Fibroblast of skin of back (primary cell): Measurements from ENCODE around the gene DAAM2. TPM values are rescaled to one million over a fixed set of nuclear protein-coding genes. Genes with fewer than 3 reads are reported as not detected.

Experiments used
- DNase-seq: peaks from one replicate; pipeline ENCODE4 v3.0.0-alpha.2; 2013
- polyA plus RNA-seq, 2 experiments: library from polyadenylated mRNA; unstranded; fragments of 120-200 nt; gene quantifications; one replicate each; pipeline ENCODE4 v1.2.1, GENCODE V29; 2013; ENCODE audit not compliant: insufficient read length in 2 of 2

The DAAM2 gene
- 85.7 TPM for polyA plus RNA-seq (2013, experiment 1 of 2; ENCODE audit: insufficient read length)
- polyA plus RNA-seq (2013, experiment 2 of 2; ENCODE audit: insufficient read length): 152 TPM

DNA sequence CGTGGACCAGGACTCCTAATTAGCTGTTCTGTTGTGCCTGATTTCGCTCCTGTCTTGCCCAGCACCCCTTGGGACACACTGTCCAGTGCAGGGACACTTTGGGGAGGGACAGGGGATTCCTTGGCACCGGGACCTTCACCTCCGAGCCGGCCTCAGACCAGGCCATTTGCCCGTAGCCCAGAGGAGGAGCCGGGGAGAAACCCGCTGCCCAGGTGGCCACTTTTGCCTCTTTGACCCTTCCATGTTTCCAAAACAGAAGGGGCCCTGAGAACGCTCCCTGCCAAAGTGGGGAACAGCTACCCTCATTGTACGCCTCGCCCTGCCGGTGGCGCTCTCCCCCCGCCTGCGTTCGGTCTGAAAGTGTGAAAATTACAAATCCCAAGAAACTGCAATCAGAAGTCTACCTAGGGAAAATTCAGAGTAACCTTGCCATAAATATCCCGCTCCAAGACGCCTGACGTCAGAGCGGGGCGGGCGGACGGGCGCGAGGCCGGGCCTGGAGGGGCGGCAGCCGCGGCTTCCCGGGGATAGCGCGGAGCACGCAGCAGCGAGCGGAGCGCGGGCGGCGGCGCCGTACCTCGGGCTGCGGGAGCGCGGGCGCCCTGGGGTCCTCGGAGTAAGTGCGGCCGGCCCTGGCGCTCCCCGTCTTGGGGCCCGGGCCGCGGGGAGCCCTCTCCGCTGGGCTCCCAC lies at the start of gene DAAM2:
Gene DAAM2 (plus strand): TSS at position 527 of the 690 bp plus-strand sequence. CDS start 63,927 bp downstream, outside the sequence.
- DNase-seq: peak; percentile 72

DNA sequence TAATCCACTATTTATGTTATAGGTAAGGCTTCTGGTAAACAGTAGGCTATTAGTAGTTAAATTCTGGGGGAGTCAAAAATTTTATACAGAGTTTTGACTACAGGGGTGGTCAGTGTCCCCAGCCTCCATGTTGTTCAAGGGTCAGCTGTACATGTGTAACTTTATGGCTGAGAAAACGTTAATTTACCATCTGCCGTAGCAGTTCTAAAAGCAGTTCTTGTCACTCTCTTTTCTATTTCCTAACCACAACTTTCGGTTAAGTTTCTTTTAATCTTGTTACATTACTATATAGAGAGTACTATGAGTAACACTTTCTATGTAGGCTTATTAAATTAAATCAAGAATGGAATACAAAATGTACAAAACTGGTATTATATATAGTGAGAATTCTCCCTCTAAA lies 45.4 kb upstream of the DAAM2 start:
- DNase-seq: no peak

DNA sequence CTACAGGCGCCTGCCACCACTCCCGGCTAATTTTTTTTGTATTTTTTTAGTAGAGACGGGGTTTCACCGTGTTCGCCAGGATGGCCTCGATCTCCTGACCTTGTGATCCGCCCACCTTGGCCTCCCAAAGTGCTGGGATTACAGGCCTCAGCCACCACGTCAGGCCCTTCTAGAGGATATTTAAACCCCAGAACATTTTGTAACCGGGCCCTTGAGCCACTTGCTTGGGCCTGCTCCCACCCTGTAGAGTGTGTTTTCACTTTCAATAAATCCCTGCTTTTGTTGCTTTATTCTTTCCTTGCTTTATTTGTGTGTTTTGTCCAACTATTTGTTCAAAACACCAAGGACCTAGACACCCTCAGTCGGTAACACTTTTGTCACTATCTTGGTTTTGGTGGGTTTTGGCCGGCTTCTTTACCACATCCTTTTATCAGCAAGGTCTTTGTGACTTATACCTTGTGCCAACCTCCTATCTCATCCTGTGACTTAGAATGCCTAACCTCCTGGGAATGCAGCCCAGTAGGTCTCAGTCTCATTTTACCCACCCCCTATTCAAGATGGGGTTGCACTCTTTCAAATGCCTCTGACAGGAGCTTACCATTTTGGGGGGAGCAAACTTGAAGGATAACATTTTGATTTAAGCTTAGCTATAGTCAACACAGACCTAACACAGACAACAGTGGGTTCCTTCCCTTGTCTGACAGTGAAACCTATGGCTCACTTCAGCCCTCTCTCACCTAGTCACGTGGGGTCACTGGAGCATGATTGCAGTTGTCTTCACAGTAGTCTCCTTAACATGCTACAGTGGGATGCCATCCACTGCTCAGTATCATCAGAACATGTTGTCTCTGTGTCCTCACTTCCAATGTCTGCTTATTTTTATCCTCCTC lies 39.1 kb upstream of the DAAM2 start:
- no peak for DNase-seq

DNA sequence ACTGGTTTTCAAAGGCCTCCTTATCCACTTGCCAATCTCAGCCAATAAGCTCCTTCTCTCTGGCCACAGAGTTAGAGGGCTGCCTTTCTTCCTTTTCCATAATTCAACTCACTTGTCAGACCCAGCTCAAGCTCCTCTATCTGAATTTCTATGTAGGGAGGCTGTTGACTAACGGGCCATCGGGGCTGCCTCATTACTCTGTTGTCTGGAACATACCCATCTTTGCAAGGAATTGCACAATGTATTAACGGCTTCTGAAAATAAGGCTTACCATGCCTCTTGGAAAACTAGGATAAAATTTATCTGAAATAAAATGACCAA lies 38.5 kb upstream of the DAAM2 start:
- no peak for DNase-seq

DNA sequence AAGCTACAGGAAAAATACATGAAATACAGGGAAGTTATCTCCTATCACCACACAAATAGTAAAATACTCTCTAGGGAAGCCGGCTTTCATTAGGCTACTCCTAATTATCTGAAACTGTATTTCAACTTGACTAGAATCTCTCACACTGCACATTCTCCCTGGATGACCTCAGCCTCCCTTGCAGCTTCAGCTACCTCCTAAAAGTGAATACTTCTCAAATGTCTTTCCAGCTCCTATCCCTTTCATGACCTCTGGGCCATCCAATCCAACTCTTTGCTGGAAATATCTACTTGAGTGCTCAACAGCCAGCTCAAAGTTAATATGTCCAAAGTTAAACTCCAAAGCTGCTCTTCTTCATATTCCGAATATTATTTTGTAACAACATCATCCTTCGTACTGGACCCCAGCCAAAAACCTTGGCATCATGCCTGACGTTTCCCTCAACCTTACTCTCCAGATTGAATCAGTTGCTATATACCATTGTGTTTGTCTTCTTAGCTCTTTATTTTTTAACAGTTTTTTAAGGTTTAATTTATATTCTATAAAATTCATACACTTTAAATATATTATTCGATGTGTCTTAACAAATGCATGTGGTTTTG lies 37.6 kb upstream of the DAAM2 start:
- no peak for DNase-seq

DNA sequence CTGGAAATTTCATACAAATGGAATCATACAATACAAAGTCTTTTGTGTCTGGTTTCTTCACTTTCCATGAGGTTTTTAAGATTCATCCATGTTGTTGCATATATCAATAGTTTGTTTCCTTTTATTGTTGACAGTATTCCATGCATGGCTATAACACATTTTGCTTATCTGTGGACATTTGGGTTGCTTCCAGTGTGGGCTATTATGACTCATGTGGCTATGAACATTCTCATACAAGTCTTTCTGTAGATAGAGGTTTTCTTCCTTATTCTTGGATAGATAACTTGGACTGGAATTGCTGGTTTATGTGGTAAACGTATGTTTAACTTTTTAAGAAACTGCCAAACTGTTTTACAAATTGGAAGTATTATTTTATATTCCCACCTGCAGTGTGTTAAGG lies 36.9 kb upstream of the DAAM2 start:
- DNase-seq: peak; percentile 47

DNA sequence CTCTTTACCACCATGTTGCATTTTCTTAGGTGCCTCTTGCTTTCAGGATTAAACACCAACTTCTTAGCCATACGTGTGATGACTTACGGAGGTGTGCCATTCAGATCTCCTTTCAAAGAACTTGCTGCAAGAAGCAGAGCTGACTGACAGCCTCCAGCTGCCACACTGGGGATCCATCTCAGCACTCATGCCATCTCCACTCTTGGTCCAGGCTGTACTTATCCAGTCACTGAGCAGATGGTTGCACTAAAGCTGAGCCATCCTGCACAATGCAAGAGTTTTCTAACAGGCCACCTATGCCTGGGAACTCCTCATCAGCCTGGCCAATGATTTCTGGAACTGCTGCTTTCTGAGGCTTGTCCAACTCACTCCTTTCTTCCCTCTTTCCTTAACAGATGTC lies 35.6 kb upstream of the DAAM2 start:
- no peak for DNase-seq

DNA sequence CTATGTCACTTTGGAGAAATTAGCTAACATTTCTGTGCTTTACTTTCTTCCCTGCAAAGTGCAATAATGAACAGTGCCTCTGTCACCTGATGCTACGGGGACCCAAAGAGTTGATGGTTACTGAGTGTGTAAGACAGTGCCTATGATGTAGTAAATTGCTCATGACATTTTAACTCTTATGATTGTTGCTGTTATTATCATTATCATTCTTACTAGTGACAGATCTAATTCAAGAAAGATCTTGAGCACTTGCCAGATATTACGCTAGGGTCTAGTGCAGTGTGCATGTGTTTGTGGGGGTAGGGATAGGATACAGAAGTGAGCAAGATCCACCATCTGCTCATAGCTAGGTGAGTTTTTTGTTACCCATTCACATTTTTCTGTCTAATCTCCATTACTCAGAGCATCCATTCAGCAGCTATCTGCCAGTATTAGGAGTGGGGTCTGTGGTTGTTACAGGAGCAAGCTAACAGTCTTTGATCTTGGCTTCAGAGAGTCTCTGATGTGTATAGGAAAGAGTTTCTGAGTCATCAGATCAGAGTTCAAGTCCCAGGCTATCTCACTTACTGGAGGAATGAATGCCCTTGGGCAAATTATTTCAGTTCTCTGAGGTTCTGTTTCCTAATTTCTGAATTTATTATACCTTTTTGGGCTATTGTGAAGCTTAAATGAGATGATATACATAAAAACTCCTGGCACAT lies 33.1 kb upstream of the DAAM2 start:
- no peak for DNase-seq

DNA sequence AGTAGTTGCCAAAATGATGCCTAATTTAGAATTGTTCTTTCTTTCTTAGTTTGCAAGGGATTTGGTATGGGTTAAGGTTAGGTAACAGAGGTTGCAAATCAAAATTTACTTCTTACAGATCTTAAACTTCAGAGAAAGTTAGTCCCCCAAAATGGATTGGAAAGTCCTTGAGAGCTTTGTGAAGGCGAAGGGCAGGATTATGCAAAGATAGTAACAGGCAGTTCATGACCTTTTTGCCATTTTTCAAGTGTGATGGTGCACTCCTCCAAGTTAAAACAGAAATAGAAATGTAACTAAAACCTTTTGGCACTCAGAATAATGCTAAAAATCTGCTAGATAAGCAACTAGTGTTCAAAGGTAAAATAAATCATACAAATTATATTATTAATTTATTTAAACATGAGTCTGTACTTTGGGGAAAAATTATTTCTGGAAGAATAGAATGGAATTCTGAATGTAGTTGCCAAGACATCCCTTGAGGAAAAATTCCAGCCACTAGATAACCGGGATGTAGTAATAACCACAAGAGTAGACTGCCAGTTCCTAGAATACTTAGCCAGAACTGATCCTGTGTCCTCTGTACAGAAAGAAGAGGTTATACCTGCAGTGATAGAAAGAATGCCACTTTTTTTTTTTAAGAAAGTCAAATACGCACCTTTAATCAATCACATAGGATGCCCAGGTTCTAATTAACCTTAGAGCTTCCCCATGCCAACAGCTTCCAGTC lies 31.8 kb upstream of the DAAM2 start:
- peak; percentile 24 for DNase-seq

DNA sequence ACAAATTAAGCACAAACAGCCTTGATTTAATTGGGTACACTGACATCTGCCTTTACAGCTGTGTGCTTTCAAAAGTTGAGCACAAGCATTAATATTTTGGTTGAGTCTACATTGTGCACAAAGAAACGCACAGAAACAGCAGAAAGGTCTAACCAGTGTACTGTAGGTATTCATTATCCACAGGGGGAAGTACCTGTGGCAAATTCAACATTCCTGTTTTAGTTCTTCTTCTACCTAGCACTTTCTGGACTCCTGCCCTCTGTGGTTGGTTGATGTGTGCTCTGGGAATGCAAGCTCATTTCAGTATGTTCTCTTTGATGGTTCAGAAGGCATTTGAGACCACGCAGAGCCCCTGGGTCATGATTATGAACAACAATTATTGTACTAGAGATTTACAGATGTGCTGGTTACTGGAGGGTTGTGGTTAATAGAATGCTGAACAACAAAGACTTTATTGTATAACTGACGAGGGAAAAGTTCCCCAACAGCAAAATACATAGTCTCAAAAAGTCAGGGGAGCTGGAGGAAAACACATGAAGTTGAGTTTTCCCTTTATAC lies 26.6 kb upstream of the DAAM2 start:
- DNase-seq: no peak

DNA sequence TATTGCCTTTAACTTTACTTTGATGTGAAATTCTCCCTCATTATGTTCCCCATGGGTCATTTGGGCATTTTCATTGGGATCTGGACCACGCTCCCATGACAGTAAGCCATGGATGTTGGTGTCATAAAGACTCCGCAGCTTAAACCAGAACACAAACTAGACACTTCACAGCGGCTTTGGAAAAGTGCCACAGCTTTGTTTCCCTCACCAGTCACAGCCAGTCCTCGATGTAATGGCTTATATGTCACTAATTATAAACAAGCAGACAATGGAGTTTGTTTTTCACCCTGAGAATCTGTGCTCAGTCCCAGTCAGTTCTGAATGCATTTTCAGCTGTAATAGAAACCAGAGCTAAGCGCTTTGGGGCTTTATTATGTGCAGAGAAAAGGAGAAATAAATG lies 23.2 kb upstream of the DAAM2 start:
- DNase-seq: no peak

DNA sequence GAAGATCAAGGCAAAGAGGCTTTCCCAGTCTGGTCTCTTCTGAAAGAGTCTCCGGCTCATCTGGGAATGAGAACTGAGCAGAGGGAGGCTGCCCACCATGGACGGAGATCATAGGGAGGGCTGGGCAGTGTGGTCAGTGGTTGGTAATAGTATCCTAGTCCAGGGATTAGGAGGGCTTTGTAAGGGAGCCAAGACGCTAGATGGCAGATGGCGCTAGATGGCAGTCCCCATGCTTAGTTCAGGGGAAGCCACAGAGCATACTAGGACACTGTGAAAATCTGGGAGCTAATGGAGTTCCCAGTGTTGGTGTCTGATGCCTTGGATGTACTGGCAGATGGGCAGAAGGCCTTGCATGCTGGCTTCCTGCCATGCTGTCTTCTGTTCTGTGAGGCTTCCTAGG lies 21.7 kb upstream of the DAAM2 start:
- no peak for DNase-seq

DNA sequence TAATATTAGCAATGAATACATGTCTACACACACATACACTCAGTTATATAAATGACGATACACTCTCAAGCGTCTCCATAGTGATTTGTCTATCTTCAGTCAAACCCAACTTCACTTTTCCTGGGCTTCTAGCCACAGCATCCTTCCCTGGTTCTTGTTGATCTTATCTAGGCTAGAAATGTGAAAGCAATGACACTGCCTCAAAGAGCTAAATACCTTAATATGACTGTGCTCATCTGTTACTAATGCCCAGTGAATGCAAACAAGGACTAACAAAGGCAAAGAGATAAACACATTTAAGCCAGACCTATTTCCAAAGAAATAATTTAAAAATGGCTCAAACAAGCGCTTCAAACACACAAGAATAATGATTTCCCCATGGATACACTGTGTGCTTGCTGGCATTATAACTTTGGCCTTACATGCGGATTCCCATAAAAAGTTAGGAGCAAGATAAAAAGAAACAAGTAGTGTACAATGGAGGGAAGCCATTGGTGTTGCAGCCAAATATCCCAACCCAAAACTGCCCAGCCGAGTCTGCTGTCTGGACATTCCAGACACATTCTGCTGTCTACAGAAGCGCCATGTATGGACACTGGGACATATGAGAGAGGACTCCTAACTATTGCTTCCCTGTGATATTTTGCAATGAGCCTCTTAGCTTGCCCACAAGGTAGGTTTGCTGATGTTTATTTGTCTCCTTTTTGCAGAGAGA lies 19.5 kb upstream of the DAAM2 start:
- peak; percentile 77 for DNase-seq

DNA sequence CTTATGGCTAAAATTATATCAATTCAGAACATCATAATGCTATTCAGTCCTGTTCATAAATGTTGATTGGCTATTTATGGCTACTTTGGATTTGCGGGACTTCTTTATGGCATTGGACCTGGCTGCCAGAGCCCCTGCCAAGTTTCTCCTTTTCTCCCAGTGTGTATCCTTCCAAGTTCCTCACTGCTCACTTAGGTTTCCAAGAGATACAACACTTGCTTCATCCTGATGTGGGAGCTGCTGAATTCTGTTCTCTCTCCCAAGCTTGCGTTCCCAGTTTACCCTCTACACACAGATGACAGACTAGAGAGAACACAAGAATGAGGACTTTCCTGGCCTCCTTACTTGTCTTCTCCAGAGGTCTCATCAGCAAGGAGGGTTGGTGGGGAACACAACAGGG lies 18.4 kb upstream of the DAAM2 start:
- no peak for DNase-seq

DNA sequence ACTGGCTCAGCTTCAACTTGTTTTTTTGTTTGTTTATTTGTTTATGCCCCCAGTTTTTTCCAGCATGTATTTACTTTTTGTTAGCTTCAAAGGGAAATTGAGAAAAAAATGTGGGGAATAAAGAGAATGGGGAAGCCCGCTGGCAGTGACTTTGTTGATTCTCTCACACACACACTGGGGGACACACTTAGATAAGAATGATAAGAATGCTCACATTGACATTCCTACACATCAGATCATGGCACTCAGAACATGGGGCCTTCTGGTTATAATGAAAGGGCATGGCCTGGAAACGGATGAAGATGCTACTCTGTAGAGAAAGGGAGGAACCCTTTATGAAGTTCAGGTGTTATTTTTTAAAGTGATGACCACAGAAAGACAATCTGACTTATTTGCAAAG lies 15.6 kb upstream of the DAAM2 start:
- DNase-seq: peak; percentile 59

DNA sequence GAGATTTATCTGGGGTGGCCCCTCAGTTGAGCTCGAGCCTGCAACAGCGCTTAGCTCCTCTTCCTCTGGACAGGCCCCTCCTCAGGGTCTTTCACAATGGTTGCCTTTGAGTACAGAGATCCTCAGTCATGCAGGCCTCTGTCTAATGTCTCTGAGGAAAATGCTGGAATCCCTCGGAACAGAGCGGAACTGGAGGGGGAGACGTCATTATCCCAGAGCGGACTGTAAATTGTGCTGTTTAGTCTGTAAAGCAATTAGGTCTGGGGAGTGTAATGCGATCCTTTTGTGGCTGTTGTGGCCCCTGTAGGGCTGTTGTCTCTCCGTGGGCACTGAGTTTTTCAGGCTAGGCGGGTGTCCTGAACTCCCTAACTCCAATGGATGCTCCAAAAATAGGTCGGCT lies 15.0 kb upstream of the DAAM2 start:
- DNase-seq: no peak

DNA sequence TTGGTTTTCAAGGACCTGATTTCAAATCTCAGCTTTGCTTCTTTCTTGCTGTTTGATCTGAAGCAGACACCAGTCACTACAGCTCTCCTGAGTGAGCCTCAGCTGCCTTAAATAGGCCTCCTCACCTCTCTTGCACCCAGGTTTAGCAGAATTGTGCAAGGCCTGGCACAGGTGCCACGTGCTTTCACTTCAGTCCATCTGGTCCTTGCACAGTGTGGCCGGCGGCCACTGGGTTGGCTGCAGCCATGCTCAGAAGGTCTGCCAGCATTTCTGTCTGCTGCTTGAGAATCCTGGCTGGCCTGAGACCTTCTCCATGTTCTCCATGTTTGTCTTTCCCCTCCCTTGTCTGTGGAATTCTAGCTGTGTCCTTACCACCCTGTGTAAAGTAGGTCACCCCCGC lies 14.5 kb upstream of the DAAM2 start:
- DNase-seq: no peak

DNA sequence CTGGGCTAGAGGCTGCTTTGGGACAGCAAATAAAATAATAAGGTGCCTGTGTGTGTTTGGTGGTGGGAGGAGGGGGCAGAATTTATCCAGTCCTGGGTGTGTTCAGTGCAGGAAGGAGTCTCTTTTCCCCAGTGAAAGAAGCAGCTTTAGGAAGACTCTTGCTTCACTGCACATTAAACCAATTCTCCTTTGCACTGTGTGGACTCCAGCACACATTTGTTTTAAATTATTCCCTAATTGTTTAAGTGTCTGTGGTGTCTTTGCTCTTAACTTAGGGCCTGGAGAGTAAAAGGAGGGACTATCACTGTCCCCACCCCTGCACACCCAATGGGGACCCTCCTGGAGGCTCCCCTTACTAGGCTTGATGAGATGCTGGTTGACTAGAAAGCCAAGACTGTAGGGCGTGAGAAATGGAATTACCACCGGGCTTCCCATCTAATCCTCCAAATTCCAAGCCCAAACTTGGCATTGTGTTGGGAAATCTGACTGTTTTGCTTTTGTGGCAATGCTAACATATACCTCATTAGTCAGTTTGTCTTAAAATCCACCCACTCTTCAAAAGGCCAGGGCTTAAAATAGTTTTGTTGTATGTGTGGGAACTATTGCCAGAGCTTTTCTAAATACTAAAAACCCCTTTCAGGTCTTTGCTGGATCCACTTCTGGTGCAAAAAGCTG lies 13.5 kb upstream of the DAAM2 start:
- peak; percentile 82 for DNase-seq

DNA sequence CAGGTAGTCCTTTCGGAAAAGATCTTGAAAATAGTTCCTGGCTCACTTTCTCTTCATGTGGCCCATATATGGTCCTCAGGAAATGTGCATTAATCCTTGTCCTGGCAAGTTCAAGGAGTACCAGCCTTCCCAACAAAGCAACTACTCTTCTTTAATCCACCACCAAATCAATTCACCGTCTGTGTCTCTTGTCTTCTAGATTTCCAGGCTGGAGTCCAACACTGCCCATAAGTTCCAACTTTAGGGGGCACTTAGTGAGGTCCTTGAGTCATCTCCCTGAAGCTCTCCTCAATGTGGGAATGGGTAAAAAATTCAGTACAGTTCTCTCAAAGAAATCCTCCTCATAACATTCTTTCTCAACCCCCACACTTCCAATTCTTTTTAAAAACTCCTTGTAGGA lies 6.9 kb upstream of the DAAM2 start:
- DNase-seq: peak; percentile 45

DNA sequence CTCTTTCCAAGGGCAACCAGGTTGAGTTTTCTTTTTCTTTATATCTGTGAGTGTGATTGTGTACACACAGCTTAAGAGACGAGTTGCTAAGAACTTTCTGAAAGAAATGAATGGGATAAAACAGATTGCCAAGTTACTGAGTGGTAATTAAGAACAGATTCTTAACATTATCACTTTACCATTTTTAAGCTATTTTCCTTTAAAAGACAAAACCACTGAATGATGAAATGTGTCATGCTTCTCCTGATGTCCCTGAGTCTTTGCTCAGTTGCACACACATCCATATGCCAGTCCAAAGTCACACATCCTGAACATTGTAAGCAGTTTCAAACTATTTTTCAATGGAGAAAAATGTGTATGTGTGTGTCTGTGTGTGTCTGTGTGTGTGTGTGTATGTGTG lies 5.5 kb upstream of the DAAM2 start:
- no peak for DNase-seq

DNA sequence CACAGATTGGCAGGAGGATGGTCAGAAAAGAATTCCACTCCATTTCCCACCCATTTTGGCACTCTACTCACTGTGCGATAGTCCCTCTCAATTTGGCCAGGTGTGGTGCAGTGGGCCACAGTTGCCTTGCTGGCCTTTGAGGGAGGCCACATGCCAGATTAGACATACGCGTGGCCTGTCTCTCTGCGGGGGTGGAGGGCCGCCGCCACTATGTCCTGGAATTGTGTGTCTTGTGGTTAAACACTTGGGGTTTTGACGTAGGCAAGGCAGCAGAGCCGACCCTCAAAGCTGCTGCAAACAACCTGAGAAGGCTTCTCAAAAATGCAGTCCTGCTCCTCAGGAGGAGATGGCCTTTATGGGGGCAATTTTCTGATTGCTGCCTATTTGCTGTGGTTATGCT lies 4.9 kb upstream of the DAAM2 start:
- DNase-seq: no peak
